Iris pigment epithelial cell (primary cell): Measurements from ENCODE around the gene SH3RF3.
A peak's percentile ranks its signal among the peaks of the same experiment; 100 is the strongest.

Source experiments
- DNase-seq: peaks from one replicate; pipeline ENCODE4 v3.0.0-alpha.2; 2011; ENCODE audit warnings: low read depth

SH3RF3 gene

GRCh38 chr2:109264595-109265328 lies 135.8 kb downstream of the SH3RF3 start:
- DNase-seq = peak; percentile 70

- DNase-seq = no peak
Observed at GRCh38 chr2:109265369-109265768, 136.4 kb downstream of the SH3RF3 start.

GRCh38 chr2:109265953-109266352 lies 136.9 kb downstream of the SH3RF3 start:
- DNase-seq = no peak

GRCh38 chr2:109266496-109266895 lies 137.5 kb downstream of the SH3RF3 start:
- no peak for DNase-seq

- peak; percentile 52 for DNase-seq
Observed at GRCh38 chr2:109266998-109267854, 138.2 kb downstream of the SH3RF3 start.

- no peak for DNase-seq
Observed at GRCh38 chr2:109268916-109269315, 139.9 kb downstream of the SH3RF3 start.

- no peak for DNase-seq
Observed at GRCh38 chr2:109269706-109270504, 140.9 kb downstream of the SH3RF3 start.

GRCh38 chr2:109270505-109271312 lies 141.7 kb downstream of the SH3RF3 start:
- DNase-seq = no peak

- no peak for DNase-seq
Observed at GRCh38 chr2:109271920-109272319, 142.9 kb downstream of the SH3RF3 start.

- no peak for DNase-seq
Observed at GRCh38 chr2:109272461-109272860, 143.5 kb downstream of the SH3RF3 start.

GRCh38 chr2:109275120-109276012 lies 146.4 kb downstream of the SH3RF3 start:
- no peak for DNase-seq

- no peak for DNase-seq
Observed at GRCh38 chr2:109277406-109277805, 148.4 kb downstream of the SH3RF3 start.

GRCh38 chr2:109279243-109279860 lies 150.3 kb downstream of the SH3RF3 start:
- peak; percentile 47 for DNase-seq

- no peak for DNase-seq
Observed at GRCh38 chr2:109280804-109281203, 151.8 kb downstream of the SH3RF3 start.

- no peak for DNase-seq
Observed at GRCh38 chr2:109282360-109282759, 153.4 kb downstream of the SH3RF3 start.

- DNase-seq = no peak
Observed at GRCh38 chr2:109282865-109283264, 153.9 kb downstream of the SH3RF3 start.

- DNase-seq = peak; percentile 54
Observed at GRCh38 chr2:109284826-109285225, 155.8 kb downstream of the SH3RF3 start.

- peak; percentile 41 for DNase-seq
Observed at GRCh38 chr2:109285244-109285651, 156.2 kb downstream of the SH3RF3 start.

- DNase-seq = no peak
Observed at GRCh38 chr2:109287413-109287812, 158.4 kb downstream of the SH3RF3 start.

GRCh38 chr2:109287838-109288237 lies 158.8 kb downstream of the SH3RF3 start:
- DNase-seq = no peak
